WTC11 (cell line): ENCODE results near the gene POLG. TPM values are rescaled to one million over a fixed set of nuclear protein-coding genes. Genes with fewer than 3 reads are reported as not detected.

Experiments used
- AFF4 ChIP-seq: sonication (generic); formaldehyde crosslinking; IDR thresholded peaks from 2 replicates; pipeline ENCODE4 v1.8.1; 2023; ENCODE audit warnings: mild to moderate bottlenecking, missing genetic modification reagents, borderline replicate concordance
- ARID4B ChIP-seq: sonication (generic); formaldehyde crosslinking; IDR thresholded peaks from 2 replicates; pipeline ENCODE4 v1.8.0; 2023; ENCODE audit warnings: missing genetic modification reagents, mild to moderate bottlenecking, borderline replicate concordance
- CBFB ChIP-seq: sonication (generic); formaldehyde crosslinking; IDR thresholded peaks from 2 replicates; pipeline ENCODE4 v1.8.1; 2022; ENCODE audit warnings: mild to moderate bottlenecking, low read depth, missing genetic modification reagents
- CREB1 ChIP-seq: sonication (generic); formaldehyde crosslinking; IDR thresholded peaks from 2 replicates; pipeline ENCODE4 v1.8.0; 2023; ENCODE audit warnings: mild to moderate bottlenecking, missing genetic modification reagents
- E2F5 ChIP-seq: sonication (generic); formaldehyde crosslinking; IDR thresholded peaks from 2 replicates; pipeline ENCODE4 v1.8.1; 2022; ENCODE audit warnings: mild to moderate bottlenecking, moderate library complexity, missing genetic modification reagents
- ETV6 ChIP-seq: sonication (generic); formaldehyde crosslinking; IDR thresholded peaks from 2 replicates; pipeline ENCODE4 v1.8.1; 2022; ENCODE audit warnings: mild to moderate bottlenecking, missing genetic modification reagents
- FOXK1 ChIP-seq: sonication (generic); formaldehyde crosslinking; IDR thresholded peaks from 2 replicates; pipeline ENCODE4 v1.8.0; 2022; ENCODE audit warnings: mild to moderate bottlenecking, moderate library complexity, missing genetic modification reagents
- HMGA2 ChIP-seq: fragments of 250-450 bp; sonication (Bioruptor Pico); IDR thresholded peaks from 2 replicates; pipeline ENCODE4 v1.4.0; 2021; ENCODE audit warnings: mild to moderate bottlenecking, moderate library complexity
- NFYB ChIP-seq: sonication (generic); formaldehyde crosslinking; conservative IDR thresholded peaks from 2 replicates; pipeline ENCODE4 v1.8.0; 2022; ENCODE audit warnings: low read depth, missing genetic modification reagents
- NR2C2 ChIP-seq: sonication (generic); formaldehyde crosslinking; IDR thresholded peaks from 2 replicates; pipeline ENCODE4 v1.8.0; 2022; ENCODE audit warnings: mild to moderate bottlenecking, missing genetic modification reagents
- TEAD1 ChIP-seq: sonication (generic); formaldehyde crosslinking; IDR thresholded peaks from 2 replicates; pipeline ENCODE4 v1.8.0; 2022; ENCODE audit warnings: mild to moderate bottlenecking, missing genetic modification reagents
- USF2 ChIP-seq: sonication (generic); formaldehyde crosslinking; IDR thresholded peaks from 2 replicates; pipeline ENCODE4 v1.8.1; 2023; ENCODE audit warnings: mild to moderate bottlenecking, missing genetic modification reagents, moderate library complexity
- ZNF219 ChIP-seq: sonication (generic); formaldehyde crosslinking; IDR thresholded peaks from 2 replicates; pipeline ENCODE4 v1.8.0; 2023; ENCODE audit warnings: missing genetic modification reagents, mild to moderate bottlenecking, borderline replicate concordance
- ZNF263 ChIP-seq: sonication (generic); formaldehyde crosslinking; IDR thresholded peaks from 2 replicates; pipeline ENCODE4 v1.8.1; 2022; ENCODE audit warnings: low read depth, mild to moderate bottlenecking, moderate library complexity, missing genetic modification reagents
- ZNF423 ChIP-seq: fragments of 250-450 bp; sonication (Bioruptor Pico); IDR thresholded peaks from 2 replicates; pipeline ENCODE4 v2.1.2; 2022; ENCODE audit warnings: mild to moderate bottlenecking, moderate library complexity
- total RNA-seq: library from RNA; stranded (reverse); gene quantifications from 3 replicates; pipeline ENCODE4 v1.2.3, GENCODE V29; 2021
- TF ChIP-seq, protein P1 (sequence below): sonication (generic); formaldehyde crosslinking; IDR thresholded peaks from 2 replicates; pipeline ENCODE4 v1.8.0; 2023; ENCODE audit warnings: mild to moderate bottlenecking, missing genetic modification reagents
- TF ChIP-seq, protein P2 (sequence below): sonication (generic); formaldehyde crosslinking; IDR thresholded peaks from 2 replicates; pipeline ENCODE4 v1.8.0; 2022; ENCODE audit warnings: mild to moderate bottlenecking, missing genetic modification reagents
- TF ChIP-seq, protein P3 (sequence below): sonication (generic); formaldehyde crosslinking; IDR thresholded peaks from 2 replicates; pipeline ENCODE4 v1.8.1; 2023; ENCODE audit warnings: mild to moderate bottlenecking, moderate library complexity, missing genetic modification reagents

POLG gene
- total RNA-seq, 1 experiment from 2014 or later: 76.2 TPM

- no peak; the same call in 1 of the 2 replicates for TF ChIP-seq AFF4
- TF ChIP-seq, protein P1, sequence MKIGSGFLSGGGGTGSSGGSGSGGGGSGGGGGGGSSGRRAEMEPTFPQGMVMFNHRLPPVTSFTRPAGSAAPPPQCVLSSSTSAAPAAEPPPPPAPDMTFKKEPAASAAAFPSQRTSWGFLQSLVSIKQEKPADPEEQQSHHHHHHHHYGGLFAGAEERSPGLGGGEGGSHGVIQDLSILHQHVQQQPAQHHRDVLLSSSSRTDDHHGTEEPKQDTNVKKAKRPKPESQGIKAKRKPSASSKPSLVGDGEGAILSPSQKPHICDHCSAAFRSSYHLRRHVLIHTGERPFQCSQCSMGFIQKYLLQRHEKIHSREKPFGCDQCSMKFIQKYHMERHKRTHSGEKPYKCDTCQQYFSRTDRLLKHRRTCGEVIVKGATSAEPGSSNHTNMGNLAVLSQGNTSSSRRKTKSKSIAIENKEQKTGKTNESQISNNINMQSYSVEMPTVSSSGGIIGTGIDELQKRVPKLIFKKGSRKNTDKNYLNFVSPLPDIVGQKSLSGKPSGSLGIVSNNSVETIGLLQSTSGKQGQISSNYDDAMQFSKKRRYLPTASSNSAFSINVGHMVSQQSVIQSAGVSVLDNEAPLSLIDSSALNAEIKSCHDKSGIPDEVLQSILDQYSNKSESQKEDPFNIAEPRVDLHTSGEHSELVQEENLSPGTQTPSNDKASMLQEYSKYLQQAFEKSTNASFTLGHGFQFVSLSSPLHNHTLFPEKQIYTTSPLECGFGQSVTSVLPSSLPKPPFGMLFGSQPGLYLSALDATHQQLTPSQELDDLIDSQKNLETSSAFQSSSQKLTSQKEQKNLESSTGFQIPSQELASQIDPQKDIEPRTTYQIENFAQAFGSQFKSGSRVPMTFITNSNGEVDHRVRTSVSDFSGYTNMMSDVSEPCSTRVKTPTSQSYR (CRISPR knock-in tag): no peak
- TF ChIP-seq, protein P2, sequence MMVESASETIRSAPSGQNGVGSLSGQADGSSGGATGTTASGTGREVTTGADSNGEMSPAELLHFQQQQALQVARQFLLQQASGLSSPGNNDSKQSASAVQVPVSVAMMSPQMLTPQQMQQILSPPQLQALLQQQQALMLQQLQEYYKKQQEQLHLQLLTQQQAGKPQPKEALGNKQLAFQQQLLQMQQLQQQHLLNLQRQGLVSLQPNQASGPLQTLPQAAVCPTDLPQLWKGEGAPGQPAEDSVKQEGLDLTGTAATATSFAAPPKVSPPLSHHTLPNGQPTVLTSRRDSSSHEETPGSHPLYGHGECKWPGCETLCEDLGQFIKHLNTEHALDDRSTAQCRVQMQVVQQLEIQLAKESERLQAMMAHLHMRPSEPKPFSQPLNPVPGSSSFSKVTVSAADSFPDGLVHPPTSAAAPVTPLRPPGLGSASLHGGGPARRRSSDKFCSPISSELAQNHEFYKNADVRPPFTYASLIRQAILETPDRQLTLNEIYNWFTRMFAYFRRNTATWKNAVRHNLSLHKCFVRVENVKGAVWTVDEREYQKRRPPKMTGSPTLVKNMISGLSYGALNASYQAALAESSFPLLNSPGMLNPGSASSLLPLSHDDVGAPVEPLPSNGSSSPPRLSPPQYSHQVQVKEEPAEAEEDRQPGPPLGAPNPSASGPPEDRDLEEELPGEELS (CRISPR knock-in tag): peak; percentile 81
- peak; percentile 57; the same call in 1 of the 2 replicates for TF ChIP-seq NR2C2 (CRISPR knock-in tag)
- 0 out of 2 replicates have a peak, but pooled peaks have one; percentile 39 for TF ChIP-seq ZNF219 (CRISPR knock-in tag)
- TF ChIP-seq USF2 (CRISPR knock-in tag): no peak
- TF ChIP-seq, protein P3, sequence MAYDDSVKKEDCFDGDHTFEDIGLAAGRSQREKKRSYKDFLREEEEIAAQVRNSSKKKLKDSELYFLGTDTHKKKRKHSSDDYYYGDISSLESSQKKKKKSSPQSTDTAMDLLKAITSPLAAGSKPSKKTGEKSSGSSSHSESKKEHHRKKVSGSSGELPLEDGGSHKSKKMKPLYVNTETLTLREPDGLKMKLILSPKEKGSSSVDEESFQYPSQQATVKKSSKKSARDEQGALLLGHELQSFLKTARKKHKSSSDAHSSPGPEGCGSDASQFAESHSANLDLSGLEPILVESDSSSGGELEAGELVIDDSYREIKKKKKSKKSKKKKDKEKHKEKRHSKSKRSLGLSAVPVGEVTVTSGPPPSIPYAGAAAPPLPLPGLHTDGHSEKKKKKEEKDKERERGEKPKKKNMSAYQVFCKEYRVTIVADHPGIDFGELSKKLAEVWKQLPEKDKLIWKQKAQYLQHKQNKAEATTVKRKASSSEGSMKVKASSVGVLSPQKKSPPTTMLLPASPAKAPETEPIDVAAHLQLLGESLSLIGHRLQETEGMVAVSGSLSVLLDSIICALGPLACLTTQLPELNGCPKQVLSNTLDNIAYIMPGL (CRISPR knock-in tag): peak; percentile 100
- TF ChIP-seq ZNF263 (CRISPR knock-in tag): peak; percentile 20; the same call in 1 of the 2 replicates
- 0 out of 2 replicates have a peak, but pooled peaks have one; percentile 15 for TF ChIP-seq HMGA2 (CRISPR knock-in tag)
- peak; percentile 95 for TF ChIP-seq TEAD1 (CRISPR knock-in tag)
- peak; percentile 47; the same call in 1 of the 2 replicates for TF ChIP-seq ARID4B (CRISPR knock-in tag)
- peak; percentile 95 for TF ChIP-seq E2F5 (CRISPR knock-in tag)
- no peak for TF ChIP-seq ZNF423 (CRISPR knock-in tag)
- TF ChIP-seq CBFB (CRISPR knock-in tag): no peak; the same call in 1 of the 2 replicates
- peak; percentile 86; the same call in 1 of the 2 replicates for TF ChIP-seq FOXK1 (CRISPR knock-in tag)
- peak; percentile 86 for TF ChIP-seq NFYB
- TF ChIP-seq ETV6 (CRISPR knock-in tag): peak; percentile 67; the same call in 1 of the 2 replicates
- TF ChIP-seq CREB1 (CRISPR knock-in tag): 0 out of 2 replicates have a peak, but pooled peaks have one; percentile 17
Observed at GRCh38 chr15:89334510-89335297, at the start of gene POLG (continued).
